H9 (cell line): ENCODE results near the gene CEMIP2. TPM values are rescaled to one million over a fixed set of nuclear protein-coding genes. Genes with fewer than 3 reads are reported as not detected.

ENCODE experiments used
- DNase-seq: peaks from one replicate; pipeline ENCODE4 v3.0.0-alpha.2; 2017
- H2AFZ ChIP-seq: one replicate; pipeline ENCODE4 v1.6.1; 2013; ENCODE audit warnings: mild to moderate bottlenecking, low read length, control low read depth, moderate library complexity
- H2AK5ac ChIP-seq: 2 replicates; pipeline ENCODE4 v1.6.1; 2013; ENCODE audit warnings: low read length, control low read depth, mixed read lengths; ENCODE audit not compliant: insufficient read length
- H2BK120ac ChIP-seq: one replicate; pipeline ENCODE4 v1.6.1; 2013; ENCODE audit warnings: low read depth, mild to moderate bottlenecking, low read length, control low read depth, inconsistent platforms; ENCODE audit not compliant: poor library complexity, severe bottlenecking
- H2BK12ac ChIP-seq: 2 replicates; pipeline ENCODE4 v1.6.1; 2013; ENCODE audit warnings: low read length, control low read depth, mixed read lengths, low read depth; ENCODE audit not compliant: insufficient read length
- H2BK15ac ChIP-seq: 2 replicates; pipeline ENCODE4 v1.6.1; 2013; ENCODE audit warnings: low read depth, low read length, control low read depth
- H2BK20ac ChIP-seq: one replicate; pipeline ENCODE4 v1.6.1; 2013; ENCODE audit warnings: low read depth, mild to moderate bottlenecking, low read length, control low read depth, inconsistent platforms; ENCODE audit not compliant: poor library complexity, severe bottlenecking
- H2BK5ac ChIP-seq: 2 replicates; pipeline ENCODE4 v1.6.1; 2013; ENCODE audit warnings: low read length, control low read depth, mixed read lengths; ENCODE audit not compliant: insufficient read length
- H3K14ac ChIP-seq: 2 replicates; pipeline ENCODE4 v1.6.1; 2013; ENCODE audit warnings: low read length, control low read depth; ENCODE audit not compliant: insufficient read depth
- H3K18ac ChIP-seq: 2 replicates; pipeline ENCODE4 v1.6.1; 2013; ENCODE audit warnings: low read depth, mild to moderate bottlenecking, mixed read lengths, low read length, control low read depth; ENCODE audit not compliant: insufficient read length
- H3K23ac ChIP-seq: 2 replicates; pipeline ENCODE4 v1.6.1; 2013; ENCODE audit warnings: low read length, control low read depth, mixed read lengths, low read depth; ENCODE audit not compliant: insufficient read length
- H3K23me2 ChIP-seq: 2 replicates; pipeline ENCODE4 v1.6.1; 2013; ENCODE audit warnings: low read depth, mild to moderate bottlenecking, mixed read lengths, low read length, control low read depth; ENCODE audit not compliant: insufficient read length, poor library complexity, severe bottlenecking
- H3K27ac ChIP-seq: 2 replicates; pipeline ENCODE4 v1.5.1; 2013; ENCODE audit warnings: low read length, control low read depth, mixed read lengths, low read depth; ENCODE audit not compliant: insufficient read length
- H3K27me3 ChIP-seq: 2 replicates; pipeline ENCODE4 v1.6.1; 2013; ENCODE audit warnings: low read length, control low read depth, inconsistent platforms; ENCODE audit not compliant: insufficient read depth
- H3K4ac ChIP-seq: 2 replicates; pipeline ENCODE4 v1.6.1; 2013; ENCODE audit warnings: low read depth, mild to moderate bottlenecking, control low read depth, inconsistent platforms, low read length, moderate library complexity
- H3K4me1 ChIP-seq: 2 replicates; pipeline ENCODE4 v1.6.1; 2013; ENCODE audit warnings: low read length, control low read depth, inconsistent platforms; ENCODE audit not compliant: insufficient read depth
- H3K4me2 ChIP-seq: 2 replicates; pipeline ENCODE4 v1.6.1; 2013; ENCODE audit warnings: low read length, control low read depth, mixed read lengths; ENCODE audit not compliant: insufficient read length, insufficient read depth
- H3K56ac ChIP-seq: 2 replicates; pipeline ENCODE4 v1.6.1; 2013; ENCODE audit warnings: low read depth, mild to moderate bottlenecking, mixed read lengths, low read length, control low read depth; ENCODE audit not compliant: insufficient read length
- H3K79me1 ChIP-seq: 2 replicates; pipeline ENCODE4 v1.6.1; 2013; ENCODE audit warnings: low read depth, mild to moderate bottlenecking, moderate library complexity, low read length, control low read depth, inconsistent platforms; ENCODE audit not compliant: insufficient read depth, poor library complexity, severe bottlenecking
- H3K79me2 ChIP-seq: 2 replicates; pipeline ENCODE4 v1.6.1; 2013; ENCODE audit warnings: low read length, control low read depth, inconsistent platforms; ENCODE audit not compliant: insufficient read depth
- H3K9ac ChIP-seq: 2 replicates; pipeline ENCODE4 v1.6.1; 2013; ENCODE audit warnings: low read length, control low read depth, mixed read lengths; ENCODE audit not compliant: insufficient read length; ENCODE audit errors: extremely low read depth
- H3K9me3 ChIP-seq: one replicate; pipeline ENCODE4 v1.6.1; 2013; ENCODE audit warnings: low read depth, low read length, inconsistent platforms; ENCODE audit not compliant: control insufficient read depth
- H3T11ph ChIP-seq: one replicate; pipeline ENCODE4 v1.6.1; 2013; ENCODE audit warnings: mild to moderate bottlenecking, low read length, control low read depth, inconsistent platforms
- H4K20me1 ChIP-seq: one replicate; pipeline ENCODE4 v1.6.1; 2013; ENCODE audit not compliant: control insufficient read depth, insufficient read length, insufficient read depth
- H4K5ac ChIP-seq: 2 replicates; pipeline ENCODE4 v1.6.1; 2013; ENCODE audit warnings: low read depth, mild to moderate bottlenecking, mixed read lengths, low read length, control low read depth; ENCODE audit not compliant: insufficient read length
- H4K8ac ChIP-seq: replicated peaks from 2 replicates; pipeline ENCODE4 v1.6.1; 2013; ENCODE audit warnings: low read length, control low read depth, mixed read lengths, low read depth; ENCODE audit not compliant: insufficient read length
- H4K91ac ChIP-seq: 2 replicates; pipeline ENCODE4 v1.6.1; 2013; ENCODE audit warnings: low read depth, mild to moderate bottlenecking, moderate library complexity, mixed read lengths, low read length, control low read depth; ENCODE audit not compliant: insufficient read length
- H3K27ac Mint-ChIP-seq, 3 experiments: 2 replicates in 2 of 3; 3 replicates in 1 of 3; pipeline ENCODE4 v1.8.0; 2020 to 2021; ENCODE audit warnings: mixed read lengths in 3 of 3, mild to moderate bottlenecking in 1 of 3, moderate library complexity in 1 of 3
- H3K27me3 Mint-ChIP-seq: 2 replicates; pipeline ENCODE4 v1.8.0; 2021; ENCODE audit warnings: low read depth, mild to moderate bottlenecking, moderate library complexity, mixed read lengths
- H3K36me3 Mint-ChIP-seq, 3 experiments: 2 replicates in 2 of 3; 3 replicates in 1 of 3; pipeline ENCODE4 v1.8.0; 2020 to 2021; ENCODE audit warnings: low read depth in 3 of 3, mixed read lengths in 3 of 3; ENCODE audit not compliant: insufficient read depth in 1 of 3
- H3K4me1 Mint-ChIP-seq, 2 experiments: 2 replicates each; pipeline ENCODE4 v1.8.0; 2020; ENCODE audit warnings: mixed read lengths in 2 of 2
- H3K4me3 Mint-ChIP-seq, 2 experiments: 2 replicates in 1 of 2; 3 replicates in 1 of 2; pipeline ENCODE4 v1.8.0; 2020 to 2021; ENCODE audit warnings: mild to moderate bottlenecking in 2 of 2, mixed read lengths in 2 of 2, moderate library complexity in 1 of 2
- H3K9me3 Mint-ChIP-seq, 2 experiments: 2 replicates in 1 of 2; 3 replicates in 1 of 2; pipeline ENCODE4 v1.8.0; 2020; ENCODE audit warnings: mild to moderate bottlenecking in 2 of 2, mixed read lengths in 2 of 2, moderate library complexity in 1 of 2
- WGBS: extraction: QIAGEN DNeasy Blood & Tissue Kit; methylation state at CpG from one replicate; pipeline ENCODE4 v1.1.7; 2013; ENCODE audit warnings: missing lambda C conversion rate, low lambda C conversion rate, mixed read lengths; ENCODE audit not compliant: insufficient read length; ENCODE audit errors: extremely low coverage; 5-methylcytosine and 5-hydroxymethylcytosine counted together
- total RNA-seq: library from RNA; stranded (reverse); gene quantifications from 2 replicates; pipeline ENCODE4 v1.2.1, GENCODE V29; 2021
- TF ChIP-seq, protein P1 (sequence below): fragments of 200-600 bp; sonication (generic); conservative IDR thresholded peaks from 3 replicates; pipeline ENCODE4 v1.8.0; 2021; ENCODE audit warnings: antibody characterized with exemption, mild to moderate bottlenecking

The CEMIP2 gene
- total RNA-seq, 1 experiment from 2014 or later, result 77.2 TPM

- H3K27ac ChIP-seq, result no peak overlapping the region
- H3K18ac ChIP-seq, result no peak overlapping the region
- Mint-ChIP-seq H3K27me3 (no peaks in the 10 kb centered on the region), H3K4me1 (no peaks in the 10 kb centered on the region), H3K27ac (peak overlapping the region; percentile 1 to 9 (median 5); a peak in 1 of 7 replicates), H3K9me3 (no peaks in the 10 kb centered on the region), H3K4me3 (no peak overlapping the region), H3K36me3 (peaks cover 8 to 78% (median 65%) of the 10 kb centered on the region in 3 experiments; a peak in 6 of 7 replicates)
- no peak overlapping the region for H2BK15ac ChIP-seq
- TF ChIP-seq, protein P1, sequence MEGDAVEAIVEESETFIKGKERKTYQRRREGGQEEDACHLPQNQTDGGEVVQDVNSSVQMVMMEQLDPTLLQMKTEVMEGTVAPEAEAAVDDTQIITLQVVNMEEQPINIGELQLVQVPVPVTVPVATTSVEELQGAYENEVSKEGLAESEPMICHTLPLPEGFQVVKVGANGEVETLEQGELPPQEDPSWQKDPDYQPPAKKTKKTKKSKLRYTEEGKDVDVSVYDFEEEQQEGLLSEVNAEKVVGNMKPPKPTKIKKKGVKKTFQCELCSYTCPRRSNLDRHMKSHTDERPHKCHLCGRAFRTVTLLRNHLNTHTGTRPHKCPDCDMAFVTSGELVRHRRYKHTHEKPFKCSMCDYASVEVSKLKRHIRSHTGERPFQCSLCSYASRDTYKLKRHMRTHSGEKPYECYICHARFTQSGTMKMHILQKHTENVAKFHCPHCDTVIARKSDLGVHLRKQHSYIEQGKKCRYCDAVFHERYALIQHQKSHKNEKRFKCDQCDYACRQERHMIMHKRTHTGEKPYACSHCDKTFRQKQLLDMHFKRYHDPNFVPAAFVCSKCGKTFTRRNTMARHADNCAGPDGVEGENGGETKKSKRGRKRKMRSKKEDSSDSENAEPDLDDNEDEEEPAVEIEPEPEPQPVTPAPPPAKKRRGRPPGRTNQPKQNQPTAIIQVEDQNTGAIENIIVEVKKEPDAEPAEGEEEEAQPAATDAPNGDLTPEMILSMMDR, result no peak
- H2AFZ ChIP-seq, result no peak overlapping the region
- no peak overlapping the region for H3K4me2 ChIP-seq
- no peak overlapping the region for H2BK5ac ChIP-seq
- no peak overlapping the region for H4K5ac ChIP-seq
- H3K9ac ChIP-seq, result no peak overlapping the region
- no peaks in the 10 kb centered on the region for H3K23me2 ChIP-seq
- H2BK120ac ChIP-seq, result no peak overlapping the region
- H3K9me3 ChIP-seq, result no peaks in the 10 kb centered on the region
- no peak for DNase-seq
- no peak overlapping the region for H2BK12ac ChIP-seq
- no peak overlapping the region for H3K14ac ChIP-seq
- no peak overlapping the region for H2AK5ac ChIP-seq
- H3K4me1 ChIP-seq, result no peaks in the 10 kb centered on the region
- H3K4ac ChIP-seq, result no peak overlapping the region
- no peaks in the 10 kb centered on the region for H3K79me1 ChIP-seq
- no peak overlapping the region for H4K91ac ChIP-seq
- no peak overlapping the region for H3K23ac ChIP-seq
- H4K8ac ChIP-seq, result no peak overlapping the region
- H3K27me3 ChIP-seq, result no peaks in the 10 kb centered on the region
- H2BK20ac ChIP-seq, result no peak overlapping the region
- no peaks in the 10 kb centered on the region for H4K20me1 ChIP-seq
- H3T11ph ChIP-seq, result no peak overlapping the region
- no CpG with 5 or more reads among the region's 6 CpGs for WGBS
- no peaks in the 10 kb centered on the region for H3K79me2 ChIP-seq
- no peak overlapping the region for H3K56ac ChIP-seq
Measured at GRCh38 chr9:71703172-71703872, 65.0 kb downstream of the CEMIP2 start.
